HPDE6-E6E7 (cell line): ENCODE results near the gene RNF217.
A peak's percentile ranks its signal among the peaks of the same experiment; 100 is the strongest.
"Not testable (repeated sequence)": the region's sequence is repeated elsewhere in the genome, so short reads cannot be mapped to it uniquely, and the experiment has no call there.

Experiments
- DNase-seq: peaks from one replicate; pipeline ENCODE4 v3.0.0; 2011; ENCODE audit warnings: missing footprints; ENCODE audit errors: extremely low spot score

The RNF217 gene

DNA sequence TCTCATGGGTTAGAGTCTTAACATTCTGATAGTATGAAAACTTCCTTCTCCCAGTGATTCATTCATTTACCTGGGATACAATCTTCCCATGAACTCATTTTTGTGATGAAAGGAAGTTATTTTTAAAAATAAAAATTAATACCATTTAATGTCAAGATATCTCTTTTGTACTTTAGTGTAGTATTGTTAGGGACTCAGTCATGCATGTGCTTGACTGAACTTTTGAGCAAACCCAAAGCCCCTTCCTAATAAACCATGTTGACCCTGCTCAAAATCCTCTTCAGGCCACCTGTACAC, 52.4 kb downstream of the RNF217 start:
- DNase-seq: no peak

DNA sequence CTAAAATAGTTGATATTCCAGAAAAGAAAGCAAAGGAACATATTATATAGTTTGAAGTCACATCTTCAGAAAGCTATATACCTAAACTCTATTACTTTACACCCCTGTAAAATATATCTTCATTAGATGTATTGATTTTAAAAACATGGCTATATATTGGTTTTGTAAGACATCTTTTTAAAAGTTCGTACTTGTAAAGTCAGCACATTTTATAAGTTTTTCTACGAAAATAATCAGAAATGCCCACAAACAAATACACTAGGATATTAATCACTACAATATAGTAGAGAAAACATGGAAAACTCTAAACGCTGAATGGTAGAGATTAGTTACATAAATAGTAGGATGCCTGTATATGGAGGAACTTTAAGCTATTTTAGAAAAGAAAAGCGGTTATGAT, 52.9 kb downstream of the RNF217 start:
- DNase-seq: no peak

DNA sequence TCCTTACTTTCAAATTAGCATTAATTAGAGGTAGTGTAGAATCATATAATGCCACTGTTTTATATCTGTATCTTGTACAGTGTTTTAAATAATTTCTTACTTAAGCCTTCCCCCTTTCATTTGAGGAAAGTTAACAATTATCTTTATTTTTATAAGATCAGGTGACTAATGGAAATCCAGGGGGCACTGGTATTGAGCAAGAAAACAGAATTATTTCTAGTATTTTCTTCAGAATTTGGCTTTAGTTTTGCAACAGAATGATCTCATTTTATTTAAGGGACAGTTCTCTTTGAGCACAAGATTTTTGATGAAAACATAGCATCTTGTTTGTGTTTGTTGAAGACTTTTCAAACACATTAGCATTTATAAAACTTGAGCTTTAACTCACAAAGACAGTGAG, 55.9 kb downstream of the RNF217 start:
- no peak for DNase-seq

DNA sequence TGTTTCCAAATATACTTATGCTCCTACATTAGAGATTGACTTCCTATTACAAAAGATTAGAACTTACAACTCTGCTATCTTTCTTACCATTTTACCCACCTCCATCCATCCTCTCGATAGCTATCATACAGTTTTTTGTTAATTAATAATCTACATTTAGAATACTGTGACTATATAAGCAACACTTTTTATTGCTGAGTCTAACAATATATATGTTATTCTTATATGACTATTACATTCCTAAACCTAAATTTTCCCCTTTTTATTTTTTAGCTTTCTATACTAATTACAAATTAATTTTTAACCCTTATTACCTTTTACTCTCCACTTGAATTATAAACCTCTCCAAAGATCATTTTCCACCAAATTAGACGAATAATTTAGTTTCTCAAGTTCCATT, 57.0 kb downstream of the RNF217 start:
- DNase-seq: no peak

DNA sequence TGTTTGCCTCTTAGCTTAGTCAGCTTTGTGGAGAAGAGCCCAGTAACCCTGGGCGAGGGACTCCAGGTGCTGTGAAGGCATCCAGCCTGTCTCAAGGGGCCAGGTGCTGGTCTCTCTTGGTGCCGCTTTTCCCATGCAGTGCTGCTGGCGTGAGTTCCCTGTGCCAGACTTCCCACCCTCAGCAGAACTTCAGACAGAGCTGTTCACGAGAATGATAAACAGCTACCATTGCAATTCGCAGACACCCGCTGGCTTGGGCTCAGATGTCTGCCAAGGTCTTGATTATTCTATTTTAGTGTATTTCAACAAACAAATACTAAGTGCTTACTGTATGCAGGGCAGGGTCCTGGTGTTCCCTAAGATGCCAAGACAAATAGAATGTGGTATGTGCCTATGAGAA, 57.7 kb downstream of the RNF217 start:
- DNase-seq: no peak

DNA sequence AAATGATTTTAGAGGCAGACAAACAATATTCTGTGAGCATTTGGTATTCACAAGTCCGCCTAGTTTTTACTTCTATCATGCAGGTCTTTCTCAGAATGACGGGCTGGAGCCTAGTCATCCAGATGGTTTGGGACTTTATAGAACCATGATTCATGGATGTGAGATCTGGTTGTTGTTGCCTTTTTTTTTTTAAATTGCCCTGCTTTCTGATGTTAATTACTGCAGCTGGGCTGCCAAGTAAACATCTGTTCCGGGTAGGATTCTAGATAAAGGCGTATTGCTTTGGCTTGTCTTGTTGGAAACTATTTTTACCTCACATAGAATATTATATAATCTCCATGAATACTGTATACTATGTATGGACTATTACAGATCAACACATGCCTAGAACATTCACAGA, 58.1 kb downstream of the RNF217 start:
- no peak for DNase-seq

DNA sequence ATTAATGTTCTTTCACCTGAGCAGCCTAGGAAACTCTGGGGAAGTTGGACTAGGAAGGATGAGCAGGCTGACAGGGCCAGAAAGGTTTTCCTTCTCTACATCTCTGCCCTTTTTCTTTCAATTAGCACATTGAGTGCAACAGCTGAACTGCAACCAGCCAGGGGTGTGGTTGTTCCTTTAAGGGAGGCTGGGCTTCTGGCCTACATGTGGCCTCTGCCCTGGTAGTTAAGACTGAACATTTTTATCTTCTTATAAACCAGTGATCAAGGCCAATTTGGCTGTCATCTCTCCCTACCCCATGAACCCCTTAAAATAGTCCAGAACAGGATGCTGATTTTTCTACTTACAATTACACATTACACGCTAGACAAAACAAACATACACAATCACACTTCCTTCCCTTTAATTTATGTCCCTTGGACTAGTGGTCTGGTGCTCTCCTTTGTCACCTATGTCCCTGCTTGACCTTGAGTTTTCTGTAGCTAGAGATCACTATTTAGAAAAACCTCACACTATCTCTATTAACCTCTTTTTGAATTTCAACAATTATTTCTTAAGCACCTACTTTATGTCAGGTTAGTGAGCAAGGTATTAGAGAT, 60.3 kb downstream of the RNF217 start:
- no peak for DNase-seq

DNA sequence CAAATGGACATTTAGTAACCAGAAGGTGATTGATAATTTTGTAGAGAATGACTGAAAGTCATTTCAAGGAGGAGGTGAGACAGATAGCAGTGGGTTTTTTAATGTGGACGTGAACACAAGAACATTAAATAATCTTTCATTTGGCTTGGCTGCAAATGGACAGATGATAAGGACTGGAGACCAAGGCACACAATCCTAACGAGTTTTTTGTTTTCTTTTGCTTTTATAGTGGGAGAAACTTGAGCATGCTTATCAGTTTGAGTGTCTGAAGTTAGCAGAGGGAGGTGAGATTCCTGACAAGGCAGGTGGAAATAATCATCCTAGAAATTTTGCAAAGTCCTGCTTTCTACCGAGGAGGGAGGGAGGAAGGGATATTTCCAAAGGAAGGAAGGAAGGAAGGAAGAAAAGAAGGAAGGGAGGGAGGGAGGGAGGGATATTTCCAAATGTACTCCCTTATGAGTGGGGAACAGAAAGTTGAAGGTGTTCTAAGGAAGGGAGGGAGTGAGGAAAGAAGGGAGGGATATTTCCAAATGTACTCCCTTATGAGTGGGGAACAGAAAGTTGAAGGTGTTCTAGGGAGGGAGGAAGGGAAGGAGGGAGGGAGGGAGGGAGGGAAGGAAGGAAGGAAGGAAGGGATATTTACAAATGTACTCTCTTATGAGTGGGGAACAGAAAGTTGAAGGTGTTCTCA, 63.1 kb downstream of the RNF217 start:
- DNase-seq: no peak

DNA sequence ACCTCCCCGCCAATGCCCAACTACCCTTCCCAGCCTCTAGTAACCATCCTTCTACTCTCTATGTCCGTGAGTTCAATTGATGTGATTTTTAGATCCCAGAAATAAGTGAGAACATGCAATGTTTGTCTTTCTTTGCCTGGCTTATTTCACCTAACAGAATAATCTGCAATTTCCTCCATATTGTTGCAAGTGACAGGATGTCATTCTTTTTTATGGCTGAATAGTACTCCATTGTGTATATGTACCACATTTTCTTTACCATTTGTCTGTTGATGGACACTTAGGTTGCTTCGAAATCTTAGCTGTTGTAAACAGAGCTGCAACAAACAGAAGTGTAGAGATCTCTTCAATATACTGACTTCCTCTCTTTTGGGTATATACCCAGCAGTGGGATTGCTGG, 65.0 kb downstream of the RNF217 start:
- no peak for DNase-seq

DNA sequence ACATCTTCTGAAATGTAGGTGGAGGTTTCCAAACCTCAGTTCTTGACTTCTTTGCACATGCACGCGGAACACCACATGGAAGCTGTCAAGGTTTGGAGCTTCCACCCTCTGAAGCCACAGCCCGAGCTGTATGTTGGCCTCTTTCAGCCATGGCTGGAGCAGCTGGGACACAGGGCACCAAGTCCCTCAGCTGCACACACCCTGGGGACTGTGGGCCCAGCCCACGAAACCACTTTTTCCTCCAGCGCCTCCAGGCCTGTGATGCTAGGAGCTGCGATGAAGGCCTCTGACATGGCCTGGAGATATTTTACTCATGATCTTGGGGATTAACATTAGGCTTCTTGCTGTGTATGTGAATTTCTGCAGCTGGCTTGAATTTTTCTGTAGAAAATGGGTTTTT, 68.7 kb downstream of the RNF217 start:
- DNase-seq: no peak

DNA sequence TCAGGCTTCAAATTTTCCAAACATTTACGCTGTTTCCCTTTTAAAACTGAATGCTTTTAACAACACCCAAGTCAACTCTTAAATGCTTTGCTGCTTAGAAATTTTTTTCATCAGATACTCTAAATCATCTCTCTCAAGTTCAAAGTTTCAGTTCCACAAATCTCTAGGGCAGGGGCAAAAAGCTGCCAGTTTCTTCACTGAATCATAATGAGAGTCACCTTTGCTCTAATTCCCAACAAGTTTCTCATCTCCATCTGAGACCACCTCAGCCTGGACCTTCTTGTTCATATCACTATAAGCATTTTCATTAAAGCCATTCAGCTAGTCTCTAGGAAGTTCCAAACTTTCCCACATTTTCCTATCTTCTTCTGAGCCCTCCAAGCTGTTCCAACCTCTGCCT, 69.1 kb downstream of the RNF217 start:
- DNase-seq: no peak

DNA sequence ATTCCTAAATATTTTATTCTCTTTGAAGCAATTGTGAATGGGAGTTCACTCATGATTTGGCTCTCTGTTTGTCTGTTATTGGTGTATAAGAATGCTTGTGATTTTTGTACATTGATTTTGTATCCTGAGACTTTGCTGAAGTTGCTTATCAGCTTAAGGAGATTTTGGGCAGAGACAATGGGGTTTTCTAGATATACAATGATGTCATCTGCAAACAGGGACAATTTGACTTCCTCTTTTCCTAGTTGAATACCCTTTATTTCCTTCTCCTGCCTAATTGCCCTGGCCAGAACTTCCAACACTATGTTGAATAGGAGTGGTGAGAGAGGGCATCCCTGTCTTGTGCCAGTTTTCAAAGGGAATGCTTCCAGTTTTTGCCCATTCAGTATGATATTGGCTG, 72.7 kb downstream of the RNF217 start:
- DNase-seq: not testable (repeated sequence)

DNA sequence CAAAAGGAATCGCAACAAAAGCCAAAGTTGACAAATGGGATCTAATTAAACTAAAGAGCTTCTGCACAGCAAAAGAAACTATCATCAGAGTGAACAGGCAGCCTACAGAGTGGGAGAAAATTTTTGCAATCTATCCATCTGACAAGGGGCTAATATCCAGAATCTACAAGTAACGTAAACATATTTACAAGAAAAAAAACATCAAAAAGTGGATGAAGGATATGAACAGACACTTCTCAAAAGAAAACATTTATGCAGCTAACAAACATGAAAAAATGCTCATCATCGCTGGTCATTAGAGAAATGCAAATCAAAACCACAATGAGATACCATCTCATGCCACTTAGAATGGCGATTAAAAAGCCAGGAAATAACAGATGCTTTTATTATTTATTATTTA, 74.2 kb downstream of the RNF217 start:
- not testable (repeated sequence) for DNase-seq

DNA sequence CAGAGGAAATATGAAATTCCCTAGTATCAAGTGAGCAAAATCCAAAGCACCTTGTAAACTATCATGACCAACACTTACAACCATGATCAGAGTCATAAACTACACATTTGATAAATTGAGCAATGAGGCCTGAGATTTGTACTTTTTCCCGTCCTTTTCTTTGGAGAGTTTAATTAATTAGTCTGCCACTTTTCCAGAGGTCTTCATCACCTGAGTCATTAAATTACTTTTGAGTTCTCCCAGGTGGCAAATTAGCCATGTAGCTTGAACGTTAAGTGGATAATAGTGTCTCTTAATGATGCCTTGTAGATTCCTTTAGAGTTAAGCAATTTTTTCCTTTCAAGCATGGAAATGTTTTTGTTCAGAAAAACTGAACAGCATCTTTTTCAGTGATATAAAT, 75.6 kb downstream of the RNF217 start:
- DNase-seq: no peak

DNA sequence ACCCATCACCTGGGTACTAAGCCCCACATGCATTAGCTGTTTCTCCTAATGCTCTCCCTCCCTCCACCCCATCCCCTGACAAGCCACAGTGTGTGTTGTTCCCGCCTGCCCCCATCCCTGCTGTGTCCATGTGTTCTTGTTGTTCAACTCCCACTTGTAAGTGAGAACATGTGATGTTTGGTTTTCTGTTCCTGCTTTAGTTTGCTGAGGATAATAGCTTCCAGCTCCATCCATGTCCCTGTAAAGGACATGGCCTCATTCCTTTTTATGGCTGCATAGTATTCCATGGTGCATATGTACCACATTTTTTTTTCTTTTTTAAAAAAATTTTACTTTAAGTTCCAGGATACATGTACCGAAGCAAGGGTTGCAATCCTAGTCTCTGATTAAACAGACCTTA, 76.7 kb downstream of the RNF217 start:
- no peak for DNase-seq

DNA sequence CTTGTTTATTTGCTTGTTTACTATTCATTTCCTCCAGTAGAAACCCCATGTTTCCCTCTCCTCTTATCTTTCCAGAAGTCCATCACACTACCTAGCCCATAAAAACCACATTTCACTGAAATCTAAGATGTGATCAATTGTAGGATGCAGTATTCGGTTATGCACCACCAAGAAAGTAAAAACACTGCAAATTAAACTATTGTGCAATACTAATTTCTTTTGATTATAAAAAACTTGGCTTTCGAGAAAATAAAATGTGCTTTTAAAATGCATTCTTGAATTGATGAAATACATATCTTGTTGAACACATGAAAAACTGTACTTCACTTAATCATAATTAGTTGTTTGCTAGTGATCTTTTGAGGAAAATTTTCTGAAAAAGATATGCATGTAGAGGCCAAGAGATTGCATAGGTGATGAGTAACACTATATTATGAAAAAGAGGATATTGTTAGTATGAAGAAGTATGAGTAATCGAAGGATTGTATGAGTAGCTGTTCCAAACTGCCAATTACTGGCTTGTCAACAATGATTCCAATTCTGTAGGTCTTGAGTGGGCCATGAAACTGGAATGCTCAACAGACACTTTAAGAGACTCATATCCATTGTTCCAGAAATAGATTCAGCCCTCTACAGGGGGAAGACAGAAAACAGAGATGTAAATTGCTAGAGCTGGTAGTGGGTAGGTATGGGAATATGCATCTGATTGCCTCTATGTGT, 79.7 kb downstream of the RNF217 start:
- DNase-seq: peak; percentile 60

DNA sequence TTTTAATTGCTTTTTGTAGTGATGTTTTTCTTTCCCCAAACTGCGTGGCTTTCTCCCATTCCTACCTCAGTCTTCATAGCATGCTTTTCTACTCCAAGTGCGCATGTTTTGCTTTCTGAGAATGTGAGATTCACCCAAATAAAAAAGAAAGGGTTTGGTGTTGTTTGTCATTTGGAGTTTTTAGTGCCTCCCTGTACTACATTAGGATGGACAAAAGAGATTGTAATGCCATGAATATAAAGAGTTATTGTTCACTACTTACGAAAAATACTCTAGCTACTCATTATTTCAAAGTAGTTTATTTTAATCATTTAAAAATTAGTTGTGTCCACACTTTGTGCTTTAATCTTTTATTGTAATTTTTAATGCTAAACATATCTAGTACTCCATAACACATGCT, 81.8 kb downstream of the RNF217 start:
- no peak for DNase-seq

DNA sequence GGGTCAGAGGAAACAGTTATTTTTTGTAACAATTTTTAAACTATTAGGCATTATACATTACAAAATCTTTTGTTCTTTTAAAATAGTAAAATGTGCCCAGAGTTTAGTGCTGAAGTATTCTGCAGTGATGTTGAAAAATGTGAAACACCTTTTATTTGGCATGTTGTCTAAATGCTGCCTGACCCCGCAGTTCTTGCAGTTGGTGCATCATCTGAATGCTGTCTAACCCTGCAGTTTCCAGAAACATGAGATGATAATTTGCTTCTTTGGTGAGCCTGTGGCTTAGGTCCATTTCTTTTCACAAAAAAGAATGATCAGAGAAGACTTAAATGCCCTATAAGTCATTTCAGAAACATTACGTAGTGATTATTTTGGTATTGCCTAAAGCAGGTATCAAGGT, 82.4 kb downstream of the RNF217 start:
- DNase-seq: no peak

DNA sequence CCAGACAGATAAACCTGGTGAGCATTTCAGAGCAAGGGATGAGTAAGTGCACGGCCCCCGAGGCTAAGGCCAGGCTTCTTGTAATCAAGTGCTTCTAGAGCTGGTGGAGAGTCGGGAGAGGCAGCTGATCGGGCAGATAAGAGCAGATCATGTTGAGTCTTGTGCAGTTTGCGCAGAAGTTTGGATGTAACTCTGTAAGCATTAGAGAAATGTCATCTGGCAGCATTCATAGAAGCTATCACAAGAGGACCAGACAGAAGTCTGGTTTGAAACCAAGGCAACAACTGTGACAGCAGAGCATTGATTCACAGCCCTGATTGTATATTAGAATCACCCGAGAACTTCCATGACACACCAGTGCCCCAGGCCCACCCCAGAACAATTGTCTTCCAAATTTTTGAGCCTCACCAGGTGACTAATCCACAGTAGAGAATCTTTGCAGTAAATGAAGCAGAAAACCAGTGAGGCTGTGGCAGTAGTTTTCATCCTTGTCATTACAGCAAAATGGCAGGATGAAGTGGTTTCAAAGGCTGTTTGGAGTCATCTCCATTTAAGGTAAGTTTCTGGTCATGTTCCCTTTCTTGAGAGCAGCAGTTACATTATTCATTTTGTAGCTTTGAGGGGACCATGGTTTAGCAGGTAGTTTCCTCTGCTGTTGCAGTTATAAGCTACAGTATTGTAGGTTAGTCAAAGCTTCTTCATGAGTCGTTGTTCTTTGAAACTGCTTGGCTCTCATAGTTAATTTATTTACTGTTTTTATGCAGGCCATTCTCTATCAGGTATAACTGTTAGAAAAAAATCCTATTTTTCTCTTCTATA, 84.1 kb downstream of the RNF217 start:
- DNase-seq: peak; percentile 85

DNA sequence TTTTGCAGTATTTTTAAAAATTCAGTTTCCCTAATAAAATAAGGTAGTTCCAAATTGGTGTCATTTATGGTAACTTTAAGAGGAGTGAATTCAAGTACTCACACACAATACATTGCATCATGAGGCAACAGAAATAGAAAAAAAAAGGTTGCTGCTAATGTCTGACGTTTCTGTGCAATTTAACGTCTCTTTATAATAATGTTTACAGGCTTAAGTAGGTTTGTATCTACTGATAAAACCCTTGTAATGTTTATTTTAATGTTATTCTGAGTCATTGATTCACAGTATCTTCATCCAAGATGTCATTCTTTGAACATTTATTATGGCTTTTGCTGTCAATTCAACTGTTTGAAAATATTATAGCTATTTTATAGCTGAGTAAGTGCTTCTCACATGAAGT, 86.0 kb downstream of the RNF217 start:
- no peak for DNase-seq

DNA sequence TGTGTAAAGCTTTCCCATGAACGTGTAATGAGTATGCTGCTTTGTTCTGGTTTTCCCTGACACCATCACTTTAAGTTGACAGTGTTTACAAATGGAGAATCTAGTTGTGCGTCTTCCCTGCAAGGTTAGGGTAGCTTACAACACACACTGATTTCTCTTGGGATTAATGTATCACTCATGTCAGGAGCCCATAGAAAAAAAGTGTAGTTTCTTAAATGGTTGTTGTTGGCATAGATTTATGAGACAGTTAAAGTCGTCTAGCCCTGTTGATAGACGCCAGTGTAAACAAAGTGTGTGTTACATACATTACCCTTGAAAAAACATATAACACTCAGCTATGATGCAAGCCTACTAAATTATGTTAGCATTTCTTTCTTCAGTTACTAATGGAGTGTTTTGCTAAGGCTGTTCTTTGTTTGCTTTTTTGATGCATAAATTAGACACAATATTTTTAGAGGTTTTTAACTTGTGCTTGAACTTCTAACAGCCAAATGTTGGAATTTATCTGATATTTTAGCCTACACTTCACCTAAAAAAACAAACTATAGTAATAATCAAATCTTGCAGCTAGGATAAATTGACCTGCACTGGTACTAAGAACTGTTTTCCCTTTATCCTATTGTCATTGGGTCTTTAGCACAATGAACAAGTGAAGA, 88.6 kb downstream of the RNF217 start:
- DNase-seq: no peak

DNA sequence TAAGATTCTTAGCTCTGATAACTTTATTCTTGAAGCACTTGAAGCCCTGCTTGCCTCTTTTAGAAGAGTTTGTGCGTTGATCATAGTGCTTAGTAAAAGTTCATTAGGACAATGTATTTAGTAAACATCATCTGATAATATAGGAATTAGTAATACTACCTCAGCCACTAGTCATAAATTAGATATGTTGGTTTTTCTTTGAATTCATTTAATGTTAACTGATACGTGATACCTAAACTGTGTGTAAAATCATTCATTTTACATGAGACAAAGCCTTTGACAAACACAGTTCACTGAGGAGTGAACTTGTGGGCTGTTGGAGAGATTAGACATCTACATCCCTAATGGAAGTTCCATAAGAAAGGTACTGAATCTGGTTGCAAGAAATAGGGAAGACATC, 91.6 kb downstream of the RNF217 start:
- no peak for DNase-seq
